Adrenal gland (tissue), 12 donors: Measurements from ENCODE around the gene DESI2. TPM values are rescaled to one million over a fixed set of nuclear protein-coding genes. Genes with fewer than 3 reads are reported as not detected.

ENCODE experiments used
- DNase-seq, 7 donors: peaks; one replicate each; pipeline ENCODE4 v3.0.0-alpha.2; 2019 to 2020
- H3K27ac ChIP-seq, 5 donors: fragments of 200-600 bp; sonication (generic) in 4 of 5; 1 replicate in 3 of 5; 2 replicates in 2 of 5; pipeline versions ENCODE4 v1.5.1 to v1.8.0; 2016 to 2020; ENCODE audit warnings: mild to moderate bottlenecking in 1 of 5
- H3K27me3 ChIP-seq: fragments of 200-600 bp; 2 replicates; pipeline ENCODE4 v1.8.0; 2021
- H3K36me3 ChIP-seq, 2 donors: fragments of 200-600 bp; replicated peaks in 1 of 2; 1 replicate in 1 of 2; 2 replicates in 1 of 2; pipeline versions ENCODE4 v1.5.1 to v1.8.0; 2018 to 2022
- H3K4me1 ChIP-seq, 2 donors: fragments of 200-600 bp; replicated peaks in 1 of 2; 1 replicate in 1 of 2; 2 replicates in 1 of 2; pipeline versions ENCODE4 v1.5.1 to v1.8.0; 2018 to 2021
- H3K4me3 ChIP-seq, 4 donors: fragments of 200-600 bp; sonication (generic) in 3 of 4; one replicate each; pipeline ENCODE4 v1.5.1; 2016 to 2018
- H3K9me3 ChIP-seq, 3 donors: fragments of 200-600 bp; sonication (generic) in 1 of 3; replicated peaks in 1 of 3; 1 replicate in 2 of 3; 2 replicates in 1 of 3; pipeline versions ENCODE4 v1.5.1 to v1.8.0; 2016 to 2021
- POLR2A ChIP-seq, 2 donors: fragments of 450-650 bp; IDR thresholded peaks; one replicate each; pipeline ENCODE4 v1.6.1; 2017; ENCODE audit warnings: antibody characterized with exemption in 2 of 2, mild to moderate bottlenecking in 2 of 2, moderate library complexity in 1 of 2
- WGBS, 4 donors: extraction: QIAGEN DNeasy Blood & Tissue Kit in 2 of 4; methylation state at CpG; one replicate each; pipeline versions ENCODE4 v1.1.5 to v1.1.7; 2013 to 2017; 5-methylcytosine and 5-hydroxymethylcytosine counted together
- intact Hi-C, 2 donors: fragments of 100-400 bp; cut with DNase I; formaldehyde crosslinking; loops; one replicate each; pipeline versions ENCODE4 v1.14.1 to v1.15.0; 2022 to 2023
- polyA plus RNA-seq, 3 donors: library from polyadenylated mRNA; stranded (reverse); fragments of 200-250 nt in 2 of 3; fragments of 350-450 nt in 1 of 3; fragmentation: Illumina TruSeq in 1 of 3; extraction: RNeasy Lipid Tissue Mini Kit (QIAGEN cat#74804) in 1 of 3; gene quantifications; one replicate each; pipeline ENCODE4 v1.2.3, GENCODE V29; 2013 to 2014
- total RNA-seq, 9 donors: library from RNA; depleted of rRNA in 4 of 9; stranded (reverse); fragments of >200 nt in 4 of 9; fragments of 120-200 nt in 1 of 9; fragmentation: NEBNext Ultra II Directional in 1 of 9; extraction: Animal tissue kit (Norgen Biotek cat#: 25700) in 1 of 9; gene quantifications; one replicate each; pipeline versions ENCODE4 v1.1.0 to v1.2.4, GENCODE V29; 2013 to 2023
- TF ChIP-seq, protein P1 (sequence below), 6 experiments: fragments of 450-650 bp in 4 of 6; fragments of 200-600 bp in 2 of 6; sonication (generic) in 1 of 6; IDR thresholded peaks; 1 replicate in 5 of 6; 2 replicates in 1 of 6; pipeline versions ENCODE4 v1.5.1 to v1.8.0; 2016 to 2021; ENCODE audit warnings: antibody characterized with exemption in 6 of 6, mild to moderate bottlenecking in 2 of 6, moderate library complexity in 1 of 6
- donor health status: healthy with polysubstance abuse.
- donor health status: Bipolar disorder and iron deficiency.
- donor health status: DM: yes; HTN: yes; CAD: no.
- donor health status: DM: no; HTN: no; CAD: no.
- donor health status: DM: no; HTN: no; CAD: no.
- donor health status: DM: yes; HTN: yes; CAD: no.

The DESI2 gene
- total and polyA plus RNA-seq, 12 donors = 7.0 to 50.0 (median 29.1) TPM

DNA sequence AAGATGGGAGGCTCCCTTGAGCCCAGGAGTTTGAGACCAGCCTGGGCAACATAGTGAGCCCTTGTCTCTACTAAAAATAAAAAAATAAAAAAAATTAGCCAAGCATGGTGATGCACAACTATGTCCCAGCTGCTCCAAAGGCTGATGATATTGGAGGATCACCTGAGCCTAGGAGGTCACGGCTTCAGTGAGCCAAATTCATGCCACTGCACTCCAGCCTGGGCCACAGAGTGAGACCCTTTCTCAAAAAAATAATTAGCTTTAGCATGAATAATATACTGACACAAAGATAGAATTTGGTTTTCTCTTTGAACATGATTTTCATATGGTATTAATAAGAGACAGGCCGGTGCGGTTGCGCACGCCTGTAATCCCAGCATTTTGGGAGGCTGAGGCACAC lies 88.8 kb downstream of the DESI2 start:
- Histone ChIP-seq H3K9me3 (no peaks in the 10 kb centered on the region), H3K4me3 (no peak overlapping the region), H3K4me1 (no peaks in the 10 kb centered on the region), H3K27me3 (no peaks in the 10 kb centered on the region), H3K36me3 (no peaks in the 10 kb centered on the region), H3K27ac (no peak overlapping the region)
- DNase-seq = no peak
- TF ChIP-seq POLR2A (IDR thresholded peaks at IDR 0.05) = no peak
- TF ChIP-seq, protein P1, sequence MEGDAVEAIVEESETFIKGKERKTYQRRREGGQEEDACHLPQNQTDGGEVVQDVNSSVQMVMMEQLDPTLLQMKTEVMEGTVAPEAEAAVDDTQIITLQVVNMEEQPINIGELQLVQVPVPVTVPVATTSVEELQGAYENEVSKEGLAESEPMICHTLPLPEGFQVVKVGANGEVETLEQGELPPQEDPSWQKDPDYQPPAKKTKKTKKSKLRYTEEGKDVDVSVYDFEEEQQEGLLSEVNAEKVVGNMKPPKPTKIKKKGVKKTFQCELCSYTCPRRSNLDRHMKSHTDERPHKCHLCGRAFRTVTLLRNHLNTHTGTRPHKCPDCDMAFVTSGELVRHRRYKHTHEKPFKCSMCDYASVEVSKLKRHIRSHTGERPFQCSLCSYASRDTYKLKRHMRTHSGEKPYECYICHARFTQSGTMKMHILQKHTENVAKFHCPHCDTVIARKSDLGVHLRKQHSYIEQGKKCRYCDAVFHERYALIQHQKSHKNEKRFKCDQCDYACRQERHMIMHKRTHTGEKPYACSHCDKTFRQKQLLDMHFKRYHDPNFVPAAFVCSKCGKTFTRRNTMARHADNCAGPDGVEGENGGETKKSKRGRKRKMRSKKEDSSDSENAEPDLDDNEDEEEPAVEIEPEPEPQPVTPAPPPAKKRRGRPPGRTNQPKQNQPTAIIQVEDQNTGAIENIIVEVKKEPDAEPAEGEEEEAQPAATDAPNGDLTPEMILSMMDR (IDR thresholded peaks at IDR 0.05) = no peak
- intact Hi-C loops = no loop called here
- WGBS, 4 donors = 89 to 97% (median 90%) methylated on average over 5 of the region's 5 CpGs

DNA sequence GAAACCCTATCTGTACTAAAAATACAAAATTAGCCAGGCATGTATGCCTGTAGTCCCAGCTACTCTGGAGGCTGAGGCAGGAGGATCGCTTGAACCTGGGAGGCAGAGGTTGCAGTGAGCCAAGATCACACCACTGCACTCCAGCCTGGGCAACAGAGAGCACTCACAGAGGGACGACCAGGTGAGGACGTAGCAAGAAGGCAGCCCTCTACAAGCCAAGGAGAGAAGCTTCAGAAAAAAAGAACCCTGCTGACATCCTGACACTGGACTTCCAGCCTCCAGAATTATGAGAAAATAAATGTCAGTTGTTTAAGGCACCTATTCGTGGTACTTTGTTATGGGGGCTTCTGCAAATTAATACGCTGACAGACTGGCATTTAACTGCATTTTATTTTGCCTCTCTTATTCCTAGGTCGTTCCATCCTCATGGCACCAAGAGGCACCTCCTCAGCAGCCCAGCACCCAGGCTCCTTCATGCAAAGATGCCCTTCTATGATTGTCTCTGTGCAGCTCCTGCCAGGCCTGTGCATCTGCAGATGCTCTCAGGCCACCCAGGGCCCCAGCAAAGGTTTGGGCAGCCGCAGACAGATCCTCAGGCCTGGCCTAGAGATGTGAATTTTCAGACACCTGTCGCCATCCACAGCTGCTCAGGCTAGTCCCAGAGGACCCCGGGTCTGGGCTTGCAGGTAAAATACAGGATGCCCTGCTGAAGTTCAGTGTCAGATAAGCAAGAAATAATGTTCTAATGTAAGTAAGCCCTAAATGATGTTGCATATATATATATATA lies 96.5 kb downstream of the DESI2 start:
- H3K4me1 ChIP-seq = no peaks in the 10 kb centered on the region
- 91 to 96% (median 94%) methylated on average over 9 of the region's 9 CpGs for WGBS, 4 donors
- no peak for DNase-seq
- intact Hi-C loops = no loop called here
- no peaks in the 10 kb centered on the region for H3K9me3 ChIP-seq
- H3K27me3 ChIP-seq = no peaks in the 10 kb centered on the region
- no peak overlapping the region for H3K4me3 ChIP-seq
- TF ChIP-seq, protein P1 (IDR thresholded peaks at IDR 0.05) = no peak
- no peak for TF ChIP-seq POLR2A (IDR thresholded peaks at IDR 0.05)
- no peak overlapping the region for H3K27ac ChIP-seq
- no peaks in the 10 kb centered on the region for H3K36me3 ChIP-seq

DNA sequence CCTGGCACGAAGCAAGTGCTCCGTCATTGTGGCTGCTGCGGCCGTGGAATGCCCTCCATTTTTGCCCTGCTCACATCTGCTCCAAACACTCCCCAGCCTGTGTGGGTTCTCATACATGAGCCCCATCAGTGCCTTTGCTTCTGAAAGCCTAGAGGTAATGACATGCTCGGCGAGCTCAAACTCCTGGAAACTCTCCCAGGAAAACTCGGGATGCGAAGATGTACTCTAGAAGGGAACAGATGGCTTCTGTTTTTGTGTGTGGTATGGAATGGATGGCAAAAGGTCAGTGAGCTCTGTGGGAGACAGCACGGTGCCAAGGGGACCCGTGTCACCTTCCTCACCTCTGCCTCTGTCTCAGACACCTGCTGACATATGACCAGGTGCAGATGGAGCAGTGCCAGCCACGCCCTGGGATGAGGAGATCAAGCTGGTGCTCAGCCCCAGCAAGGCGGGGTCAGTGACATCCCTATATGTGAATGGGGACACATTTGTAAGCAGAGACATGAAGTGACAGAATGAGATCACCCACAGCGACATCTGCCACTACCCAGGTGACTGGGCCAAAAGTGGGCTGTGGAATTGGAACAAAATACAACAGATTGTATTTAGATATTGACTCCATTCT lies 98.5 kb downstream of the DESI2 start:
- no peak overlapping the region for H3K27ac ChIP-seq
- H3K4me1 ChIP-seq = no peaks in the 10 kb centered on the region
- DNase-seq = no peak
- intact Hi-C loops = no loop called here
- no peak overlapping the region for H3K4me3 ChIP-seq
- no peaks in the 10 kb centered on the region for H3K9me3 ChIP-seq
- H3K27me3 ChIP-seq = no peaks in the 10 kb centered on the region
- TF ChIP-seq, protein P1 (IDR thresholded peaks at IDR 0.05) = no peak
- no peak for TF ChIP-seq POLR2A (IDR thresholded peaks at IDR 0.05)
- 82 to 85% (median 85%) methylated on average over 9 to 13 of the region's 13 CpGs for WGBS, 4 donors
- H3K36me3 ChIP-seq = no peaks in the 10 kb centered on the region

DNA sequence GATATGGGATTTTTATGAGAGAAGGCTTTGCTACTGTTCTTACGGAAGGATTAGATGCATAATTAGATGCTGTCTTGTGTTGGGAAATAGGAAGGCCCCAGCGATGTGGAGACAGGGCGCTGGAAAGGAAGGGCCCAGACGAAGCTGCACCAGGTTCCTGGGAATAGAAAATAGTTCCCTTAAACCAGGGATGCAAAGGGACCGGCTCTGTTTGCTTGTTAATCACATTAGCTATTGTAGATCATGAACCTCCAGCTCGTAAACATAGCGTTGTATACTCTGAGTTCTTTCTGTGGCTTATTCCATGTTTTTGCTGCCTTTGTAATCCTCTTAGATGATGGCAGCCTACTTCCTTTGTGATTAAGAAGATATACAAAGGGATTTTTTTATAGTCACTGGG lies 102.7 kb downstream of the DESI2 start:
- no peaks in the 10 kb centered on the region for H3K27me3 ChIP-seq
- no peak overlapping the region for H3K4me3 ChIP-seq
- TF ChIP-seq, protein P1 (IDR thresholded peaks at IDR 0.05) = no peak
- no peak for TF ChIP-seq POLR2A (IDR thresholded peaks at IDR 0.05)
- no peaks in the 10 kb centered on the region for H3K9me3 ChIP-seq
- WGBS, 4 donors = 88 to 95% (median 94%) methylated on average over 7 of the region's 7 CpGs
- intact Hi-C loops = no loop called here
- H3K27ac ChIP-seq = no peak overlapping the region
- H3K4me1 ChIP-seq = no peaks in the 10 kb centered on the region
- H3K36me3 ChIP-seq = no peaks in the 10 kb centered on the region
- DNase-seq = no peak
